Measurements from ENCODE around the gene COLEC11. TPM values are rescaled to one million over a fixed set of nuclear protein-coding genes. Genes with fewer than 3 reads are reported as not detected.

The COLEC11 gene
- total RNA-seq, 4 donors from 2014 or later: 2.1 to 19.1 (median 6.6) TPM

- no peak overlapping the region for H3K4me3 ChIP-seq
- intact Hi-C loops (cut with DNase I): no loop called here
- TF ChIP-seq, protein P1, sequence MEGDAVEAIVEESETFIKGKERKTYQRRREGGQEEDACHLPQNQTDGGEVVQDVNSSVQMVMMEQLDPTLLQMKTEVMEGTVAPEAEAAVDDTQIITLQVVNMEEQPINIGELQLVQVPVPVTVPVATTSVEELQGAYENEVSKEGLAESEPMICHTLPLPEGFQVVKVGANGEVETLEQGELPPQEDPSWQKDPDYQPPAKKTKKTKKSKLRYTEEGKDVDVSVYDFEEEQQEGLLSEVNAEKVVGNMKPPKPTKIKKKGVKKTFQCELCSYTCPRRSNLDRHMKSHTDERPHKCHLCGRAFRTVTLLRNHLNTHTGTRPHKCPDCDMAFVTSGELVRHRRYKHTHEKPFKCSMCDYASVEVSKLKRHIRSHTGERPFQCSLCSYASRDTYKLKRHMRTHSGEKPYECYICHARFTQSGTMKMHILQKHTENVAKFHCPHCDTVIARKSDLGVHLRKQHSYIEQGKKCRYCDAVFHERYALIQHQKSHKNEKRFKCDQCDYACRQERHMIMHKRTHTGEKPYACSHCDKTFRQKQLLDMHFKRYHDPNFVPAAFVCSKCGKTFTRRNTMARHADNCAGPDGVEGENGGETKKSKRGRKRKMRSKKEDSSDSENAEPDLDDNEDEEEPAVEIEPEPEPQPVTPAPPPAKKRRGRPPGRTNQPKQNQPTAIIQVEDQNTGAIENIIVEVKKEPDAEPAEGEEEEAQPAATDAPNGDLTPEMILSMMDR (IDR thresholded peaks at IDR 0.05): no peak
- TF ChIP-seq EP300 (IDR thresholded peaks at IDR 0.05): no peak
- no peak for TF ChIP-seq POLR2A (IDR thresholded peaks at IDR 0.05; ENCODE audit: low read depth)
- no peak for TF ChIP-seq POLR2AphosphoS5 (IDR thresholded peaks at IDR 0.05)
- H3K9me3 ChIP-seq: no peaks in the 10 kb centered on the region
- peaks cover 9 to 12% (median 10%) of the 10 kb centered on the region in 4 donors for H3K4me1 ChIP-seq
- no peak overlapping the region for H3K27ac ChIP-seq (replicated peaks in 1 of 4)
- WGBS: 75% methylated on average over 22 of the region's 22 CpGs
- DNase-seq (ENCODE audit: extremely low spot score): no peak
- H3K27me3 ChIP-seq: no peaks in the 10 kb centered on the region
- H3K36me3 ChIP-seq: no peaks in the 10 kb centered on the region
Observed at GRCh38 chr2:3598197-3598910, 3.4 kb downstream of the COLEC11 start.

DNA sequence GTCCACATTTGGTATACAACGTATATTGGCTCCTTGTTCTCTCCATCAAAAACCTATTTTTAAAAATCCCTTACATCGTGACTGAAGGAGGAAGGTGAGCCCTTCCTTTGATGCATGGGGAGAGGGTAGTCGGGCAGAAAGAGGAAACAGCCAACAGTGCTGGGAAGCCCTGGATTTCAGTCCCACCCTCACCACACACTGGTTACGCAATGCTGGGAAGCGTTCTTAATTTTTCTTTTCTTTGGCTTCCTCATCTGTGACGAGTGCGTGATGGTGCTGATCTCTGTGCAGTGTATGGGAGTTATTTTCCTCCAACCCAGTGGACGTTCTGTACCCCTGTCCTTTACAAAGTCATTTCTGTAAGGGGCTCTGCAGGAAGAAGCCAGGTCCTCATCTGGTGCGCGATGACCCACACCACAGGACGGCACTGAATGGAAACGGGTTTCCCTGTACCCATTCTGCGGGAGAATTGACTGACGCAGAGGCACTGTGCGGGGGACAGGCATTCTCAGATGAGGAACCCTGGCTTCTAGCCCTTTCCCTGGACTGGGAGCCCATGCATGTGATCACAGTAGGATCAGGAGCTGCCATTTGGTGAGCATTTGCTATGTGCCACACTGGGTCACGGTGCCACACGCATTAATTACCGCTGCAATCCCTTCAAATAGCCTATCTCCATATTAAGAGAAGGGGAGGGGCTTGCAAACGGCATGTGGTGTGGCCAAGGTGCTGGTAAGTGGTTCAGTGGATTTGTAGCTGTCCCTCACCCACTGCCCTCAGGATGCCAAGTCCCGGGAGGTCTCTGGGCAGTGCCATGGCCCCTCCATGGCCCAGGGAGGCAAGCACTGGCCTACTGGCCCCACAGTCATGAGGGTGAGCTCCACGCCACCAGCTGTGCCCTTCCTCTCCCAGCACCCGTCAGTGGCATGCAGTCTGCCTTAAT lies 4.3 kb downstream of the COLEC11 start:
- Histone ChIP-seq H3K9me3 (no peaks in the 10 kb centered on the region), H3K36me3 (no peaks in the 10 kb centered on the region), H3K4me1 (peaks cover 9 to 12% (median 10%) of the 10 kb centered on the region in 4 donors), H3K4me3 (no peak overlapping the region), H3K27ac (replicated peaks in 1 of 4) (no peak overlapping the region), H3K27me3 (no peaks in the 10 kb centered on the region)
- intact Hi-C loops (cut with DNase I): no loop called here
- DNase-seq (ENCODE audit: extremely low spot score): no peak
- WGBS: 84% methylated on average over 21 of the region's 22 CpGs
- TF ChIP-seq POLR2A (IDR thresholded peaks at IDR 0.05; ENCODE audit: low read depth): no peak

DNA sequence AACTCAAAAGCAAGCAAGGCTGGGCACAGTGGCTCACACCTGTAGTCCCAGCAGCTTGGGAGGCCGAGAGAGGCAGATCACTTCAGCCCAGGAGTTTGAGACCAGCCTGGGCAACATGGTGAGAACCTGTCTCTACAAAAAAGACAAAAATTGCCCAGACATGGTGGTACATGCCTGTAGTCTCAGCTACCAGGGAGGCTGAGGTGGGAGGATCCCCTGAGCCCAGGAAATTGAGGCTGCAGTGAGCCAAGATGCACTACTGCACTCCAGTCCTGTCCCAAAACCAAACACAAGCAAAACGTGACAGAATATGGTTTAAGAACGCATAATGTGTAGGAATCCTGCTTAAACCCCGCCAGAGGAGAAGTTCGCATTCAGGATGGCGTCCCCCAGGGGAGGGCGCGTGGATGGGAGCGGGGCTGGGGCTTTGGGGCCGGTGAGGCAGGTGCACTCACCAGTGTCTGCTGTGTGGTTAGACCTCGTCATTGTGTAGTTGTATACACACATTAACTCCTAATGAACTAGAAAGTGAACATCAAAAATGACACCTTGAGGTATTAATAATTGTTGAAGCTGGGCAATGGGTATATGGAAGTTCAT lies 5.4 kb downstream of the COLEC11 start:
- WGBS: 87% methylated on average over 11 of the region's 11 CpGs
- Histone ChIP-seq H3K4me3 (no peak overlapping the region), H3K27ac (replicated peaks in 1 of 4) (no peak overlapping the region), H3K27me3 (no peaks in the 10 kb centered on the region), H3K9me3 (no peaks in the 10 kb centered on the region), H3K36me3 (no peaks in the 10 kb centered on the region), H3K4me1 (peaks cover 0 to 6% (median 1%) of the 10 kb centered on the region in 4 donors)
- DNase-seq (ENCODE audit: extremely low spot score): no peak
- intact Hi-C loops (cut with DNase I): no loop called here
- TF ChIP-seq, protein P1 (IDR thresholded peaks at IDR 0.05): no peak
- TF ChIP-seq POLR2AphosphoS5 (IDR thresholded peaks at IDR 0.05) (no peak), EP300 (IDR thresholded peaks at IDR 0.05) (no peak), POLR2A (IDR thresholded peaks at IDR 0.05; ENCODE audit: low read depth) (no peak)

DNA sequence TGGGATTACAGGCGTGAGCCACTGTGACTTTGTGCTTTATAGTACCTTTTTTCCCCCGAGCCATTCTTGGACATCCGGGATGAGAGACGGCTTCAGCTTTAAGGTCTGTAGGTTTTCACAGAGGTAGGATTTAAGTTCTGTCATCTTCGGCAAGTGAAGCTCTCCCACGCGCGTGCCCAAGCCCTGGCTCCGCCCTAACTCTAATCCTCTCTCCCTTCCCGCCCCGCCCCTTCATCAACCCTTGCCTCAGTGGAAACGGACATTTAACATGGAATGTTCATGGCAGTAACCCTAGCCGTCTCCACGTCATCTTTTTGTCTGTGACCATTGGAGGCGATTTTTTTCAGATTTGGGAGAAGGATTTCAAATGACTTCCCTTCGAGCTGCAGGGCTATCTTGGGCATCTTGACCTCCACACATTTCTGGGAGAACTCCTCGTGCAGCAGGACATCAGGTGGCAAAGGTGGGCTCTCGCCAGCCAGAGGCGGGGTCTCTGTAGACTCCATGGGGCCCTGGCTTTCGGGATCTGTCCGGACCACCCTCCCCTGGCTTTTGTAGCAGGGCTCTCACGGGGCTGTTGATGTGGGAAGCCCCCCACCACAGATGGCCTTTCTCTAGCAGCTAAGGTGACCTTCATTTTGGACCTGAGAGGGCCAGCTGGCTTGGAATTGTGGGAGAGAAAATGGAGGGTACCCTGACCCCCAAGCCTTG lies 6.8 kb downstream of the COLEC11 start:
- H3K27me3 ChIP-seq: no peaks in the 10 kb centered on the region
- intact Hi-C loops (cut with DNase I): no loop called here
- no peaks in the 10 kb centered on the region for H3K36me3 ChIP-seq
- H3K27ac ChIP-seq (replicated peaks in 1 of 4): no peak overlapping the region
- WGBS: 74% methylated on average over 19 of the region's 22 CpGs
- H3K4me1 ChIP-seq: peaks cover 0 to 13% (median 0%) of the 10 kb centered on the region in 4 donors
- H3K4me3 ChIP-seq: no peak overlapping the region
- DNase-seq (ENCODE audit: extremely low spot score): no peak
- no peaks in the 10 kb centered on the region for H3K9me3 ChIP-seq
- no peak for TF ChIP-seq POLR2A (IDR thresholded peaks at IDR 0.05; ENCODE audit: low read depth)
- TF ChIP-seq EP300 (IDR thresholded peaks at IDR 0.05): no peak
- TF ChIP-seq POLR2AphosphoS5 (IDR thresholded peaks at IDR 0.05): no peak
- TF ChIP-seq, protein P1 (IDR thresholded peaks at IDR 0.05): no peak

All from esophagus muscularis mucosa (tissue), 4 donors.